Omental fat pad (tissue), 4 donors: ENCODE data around the gene DOCK6. TPM values are rescaled to one million over a fixed set of nuclear protein-coding genes. Genes with fewer than 3 reads are reported as not detected.

Experiments
- ATAC-seq: fragments of 150-250 bp; one replicate; pipeline ENCODE4 v1.9.1; 2016; ENCODE audit warnings: mild to moderate bottlenecking, moderate library complexity; ENCODE audit not compliant: low FRiP score
- DNase-seq: peaks from one replicate; pipeline ENCODE4 v3.0.0-alpha.2; 2019; ENCODE audit warnings: low spot score
- CTCF ChIP-seq, 3 donors: fragments of 450-650 bp; IDR thresholded peaks; one replicate each; pipeline ENCODE4 v1.5.1; 2016 to 2017; ENCODE audit warnings: antibody characterized with exemption in 3 of 3, mild to moderate bottlenecking in 3 of 3, moderate library complexity in 2 of 3
- total RNA-seq, 4 donors: library from RNA; depleted of rRNA; stranded (reverse); fragments of >200 nt; gene quantifications; one replicate each; pipeline ENCODE4 v1.1.0, GENCODE V29; 2016

Gene DOCK6
- total RNA-seq, 4 donors from 2014 or later = 17.1 to 109 (median 41.4) TPM

- no peak for TF ChIP-seq CTCF (IDR thresholded peaks at IDR 0.05)
- no peak for ATAC-seq
These were observed 59.7 kb downstream of the DOCK6 start for GRCh38 chr19:11202488-11203193.

GRCh38 chr19:11201791-11202190, 60.5 kb downstream of the DOCK6 start:
- ATAC-seq (no peak), DNase-seq (no peak)
- TF ChIP-seq CTCF (IDR thresholded peaks at IDR 0.05) = no peak

More at GRCh38 chr19:11202488-11203193, 59.7 kb downstream of the DOCK6 start:
- DNase-seq = no peak

- no peak for DNase-seq
- no peak for ATAC-seq
- no peak for TF ChIP-seq CTCF (IDR thresholded peaks at IDR 0.05)
These were observed 61.4 kb downstream of the DOCK6 start for GRCh38 chr19:11200931-11201330.

- ATAC-seq = no peak
- no peak for DNase-seq
- no peak for TF ChIP-seq CTCF (IDR thresholded peaks at IDR 0.05)
These were observed 62.2 kb downstream of the DOCK6 start for GRCh38 chr19:11200015-11200574.

GRCh38 chr19:11199517-11199916, 62.8 kb downstream of the DOCK6 start:
- TF ChIP-seq CTCF (IDR thresholded peaks at IDR 0.05) = no peak
- no peak for ATAC-seq
- no peak for DNase-seq

GRCh38 chr19:11198769-11199424, 63.4 kb downstream of the DOCK6 start:
- TF ChIP-seq CTCF (IDR thresholded peaks at IDR 0.05) = no peak
- ATAC-seq (no peak), DNase-seq (no peak)
